Activated CD4-positive, alpha-beta memory T cell treated with anti-CD3 and anti-CD28 coated beads, Interleukin-2, amount 10 ng/mL, durations not matched to agents 7 days and 5 days (primary cell): ENCODE results near the gene PHF10. TPM values are rescaled to one million over a fixed set of nuclear protein-coding genes. Genes with fewer than 3 reads are reported as not detected.
"Not testable (repeated sequence)": the region's sequence is repeated elsewhere in the genome, so short reads cannot be mapped to it uniquely, and the experiment has no call there.

Experiments used
- CTCF ChIA-PET: fragments of 350-600 bp; sonication (Branson Sonifier 250); formaldehyde crosslinking; loops from one replicate; lab custom pipeline; 2021; ENCODE audit warnings: antibody characterized with exemption, inconsistent platforms; lab: Charles Lee
- POLR2A ChIA-PET: fragments of 350-600 bp; sonication (Branson Sonifier 250); formaldehyde crosslinking; loops from one replicate; lab custom pipeline; 2021; ENCODE audit warnings: antibody characterized with exemption; lab: Charles Lee
- DNase-seq: peaks from one replicate; pipeline ENCODE4 v3.0.0-alpha.2; 2020
- H3K27ac Mint-ChIP-seq: one replicate; pipeline ENCODE4 v1.8.0; 2021; ENCODE audit warnings: mild to moderate bottlenecking, mixed read lengths
- H3K27me3 Mint-ChIP-seq: one replicate; pipeline ENCODE4 v1.8.0; 2021; ENCODE audit warnings: mixed read lengths
- H3K36me3 Mint-ChIP-seq: one replicate; pipeline ENCODE4 v1.8.0; 2021; ENCODE audit warnings: low read depth, mixed read lengths
- H3K4me1 Mint-ChIP-seq: one replicate; pipeline ENCODE4 v1.8.0; 2021; ENCODE audit warnings: mixed read lengths
- H3K4me3 Mint-ChIP-seq: one replicate; pipeline ENCODE4 v1.8.0; 2021; ENCODE audit warnings: mild to moderate bottlenecking, mixed read lengths
- H3K9me3 Mint-ChIP-seq: one replicate; pipeline ENCODE4 v1.8.0; 2021; ENCODE audit warnings: mixed read lengths
- total RNA-seq, 2 experiments: library from RNA; stranded (reverse); gene quantifications; one replicate each; pipeline ENCODE4 v1.2.3, GENCODE V29; 2021

Gene PHF10
- 10 to 100 TPM; 59.9 to 63.6 TPM for total RNA-seq

DNA sequence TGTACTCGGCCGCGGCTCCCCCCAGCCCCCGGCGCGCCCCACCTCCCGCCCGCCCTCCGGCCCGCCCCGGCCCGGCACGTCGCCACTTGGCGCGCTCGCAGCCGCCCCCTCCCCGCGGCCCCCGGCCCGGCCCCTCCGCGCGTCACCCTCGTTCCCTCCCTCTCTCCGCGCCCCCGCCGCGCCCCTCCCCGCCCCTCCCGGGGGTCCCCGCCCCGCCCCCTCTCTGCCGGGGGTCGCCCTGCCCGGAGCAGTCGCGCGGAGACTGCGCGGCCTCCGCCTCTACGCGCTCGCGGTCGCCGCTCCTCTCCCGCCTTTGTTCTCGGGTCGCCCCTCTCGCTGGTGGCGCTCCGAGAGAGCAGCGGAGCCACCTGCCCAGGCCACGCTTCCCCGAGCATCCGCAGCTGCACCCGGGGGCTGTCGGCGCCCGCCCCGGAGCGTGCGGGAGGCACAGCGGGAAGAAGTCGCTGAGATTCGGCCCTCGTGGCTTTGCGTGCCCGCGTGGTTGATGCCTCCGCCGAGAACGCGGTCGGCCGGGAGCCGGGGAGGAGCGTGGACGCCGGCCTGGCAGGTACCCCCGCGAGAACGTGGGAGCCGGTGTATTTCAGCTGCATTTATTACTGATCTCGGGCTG, at the start of gene PHF10:
TSS of gene PHF10 (minus strand) at position 7 of the 631 bp plus-strand sequence. CDS start 569 bp downstream, outside the sequence.
- peak; percentile 53 for DNase-seq
- peaks cover 2% of the 10 kb centered on the region for H3K27me3 Mint-ChIP-seq
- peaks cover 11% of the 10 kb centered on the region for H3K36me3 Mint-ChIP-seq
- peaks cover 36% of the 10 kb centered on the region for H3K4me1 Mint-ChIP-seq
- H3K4me3 Mint-ChIP-seq: peak within 1 kb of the TSS; percentile 85
- CTCF ChIA-PET: interaction anchor here (1.1 to 1.5 kb wide), 2 partner anchors 9 to 31 kb away, joined by 3 read pairs; no protein-coding TSS in a partner anchor
- H3K9me3 Mint-ChIP-seq: no peaks in the 10 kb centered on the region
- POLR2A ChIA-PET: interaction anchor here (0.8 to 7.1 kb wide), 6 partner anchors 10 to 829 kb away, joined by 3 to 135 read pairs (median 14); partner anchors contain the start of genes C6orf120, DYNLT2, ERMARD and PSMB1
- peak within 1 kb of the TSS; percentile 95 for H3K27ac Mint-ChIP-seq

DNA sequence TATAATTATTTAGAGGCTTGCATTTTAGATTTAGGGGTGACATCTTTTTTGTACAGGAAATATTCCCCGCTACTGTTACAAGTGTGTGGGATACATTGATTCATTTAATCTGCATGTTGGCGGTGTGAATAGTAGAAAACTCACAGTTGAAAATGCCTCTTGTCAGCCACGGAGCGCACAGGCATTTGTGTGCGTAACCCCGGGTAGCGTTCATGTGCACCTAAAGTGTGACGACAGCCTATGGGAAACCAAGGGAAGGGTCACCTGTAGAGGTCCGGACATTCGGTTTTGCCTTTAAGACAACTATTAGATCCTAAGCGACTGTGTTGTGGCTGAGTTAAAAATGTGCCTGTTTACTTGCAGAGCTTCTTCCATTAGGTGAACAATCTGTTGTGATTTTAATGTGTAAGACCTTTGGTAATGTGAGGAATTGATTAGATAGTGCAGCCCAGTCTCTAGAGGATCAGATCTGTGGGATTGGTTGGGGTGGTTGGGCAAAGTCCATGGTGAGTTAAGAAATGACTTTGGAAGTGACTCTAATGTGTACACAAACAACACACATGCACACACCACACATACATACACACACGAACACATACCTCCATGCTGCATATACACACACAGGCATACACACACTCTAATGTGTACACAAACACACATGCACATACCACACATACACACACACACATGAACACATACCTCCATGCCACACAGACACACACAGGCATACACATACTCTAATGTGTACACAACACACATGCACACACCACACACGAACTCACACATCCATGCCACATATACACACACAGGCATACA, 42.8 kb upstream of the PHF10 start:
- Mint-ChIP-seq H3K36me3 (peaks cover 45% of the 10 kb centered on the region), H3K4me3 (no peak overlapping the region), H3K27me3 (no peaks in the 10 kb centered on the region), H3K27ac (no peak overlapping the region), H3K9me3 (no peaks in the 10 kb centered on the region), H3K4me1 (no peaks in the 10 kb centered on the region)
- DNase-seq: no peak
- POLR2A ChIA-PET: interaction anchor here (0.6 kb wide), 1 partner anchor 519 kb away, joined by 3 read pairs; no protein-coding TSS in a partner anchor
- CTCF ChIA-PET: interaction anchor here (2.0 kb wide), 1 partner anchor 23 kb away, joined by 6 read pairs; no protein-coding TSS in a partner anchor

DNA sequence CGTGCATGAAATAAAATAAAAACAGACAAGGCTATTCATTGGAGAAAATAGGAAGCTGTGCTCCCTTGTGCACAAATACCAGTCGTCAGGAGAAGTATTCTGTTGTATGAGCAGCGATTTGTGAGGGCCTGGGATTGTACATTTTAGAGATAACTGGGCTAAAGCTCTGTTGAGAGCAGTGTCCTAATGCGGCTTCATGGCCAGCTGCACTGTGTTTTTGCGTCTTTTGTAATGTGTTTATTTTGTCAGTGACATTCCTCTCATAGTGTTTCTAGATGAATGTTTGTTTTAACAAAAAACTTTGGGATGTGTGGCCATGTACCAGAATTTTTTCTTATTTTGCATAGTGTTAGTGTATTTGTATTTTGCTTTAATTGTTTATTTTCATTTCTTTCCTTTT, 41.9 kb upstream of the PHF10 start:
- DNase-seq: no peak
- H3K36me3 Mint-ChIP-seq: peaks cover 46% of the 10 kb centered on the region
- H3K9me3 Mint-ChIP-seq: no peaks in the 10 kb centered on the region
- POLR2A ChIA-PET: no interaction called here
- no peak overlapping the region for H3K27ac Mint-ChIP-seq
- no peaks in the 10 kb centered on the region for H3K27me3 Mint-ChIP-seq
- H3K4me1 Mint-ChIP-seq: no peaks in the 10 kb centered on the region
- H3K4me3 Mint-ChIP-seq: no peak overlapping the region
- CTCF ChIA-PET: interaction anchor here (2.0 kb wide), 1 partner anchor 24 kb away, joined by 6 read pairs; no protein-coding TSS in a partner anchor

DNA sequence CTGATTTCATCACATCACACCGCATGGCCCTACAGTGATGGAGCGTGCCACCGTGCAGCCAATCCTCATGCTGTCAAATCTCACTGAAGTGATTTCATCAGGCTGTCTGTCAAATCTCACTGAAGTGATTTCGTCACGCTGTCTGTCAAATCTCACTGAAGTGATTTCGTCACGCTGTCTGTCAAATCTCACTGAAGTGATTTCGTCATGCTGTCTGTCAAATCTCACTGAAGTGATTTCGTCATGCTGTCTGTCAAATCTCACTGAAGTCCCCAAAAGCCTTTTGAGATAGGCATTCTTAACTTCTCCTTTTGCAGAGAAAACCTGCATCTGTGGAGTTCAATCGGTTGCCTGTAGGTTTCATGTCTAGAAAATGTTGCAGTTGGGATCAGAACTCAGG, 41.5 kb upstream of the PHF10 start:
- ChIA-PET POLR2A (interaction anchor here (1.2 kb wide), 1 partner anchor 14 kb away, joined by 3 read pairs; the partner anchor contains the start of gene ERMARD), CTCF (interaction anchor here (1.0 to 2.0 kb wide), 2 partner anchors 23 to 25 kb away, joined by 3 to 6 read pairs; no protein-coding TSS in a partner anchor)
- H3K27me3 Mint-ChIP-seq, H3K9me3 Mint-ChIP-seq, H3K4me1 Mint-ChIP-seq, H3K4me3 Mint-ChIP-seq, H3K27ac Mint-ChIP-seq, DNase-seq: not testable (repeated sequence)
- peaks cover 49% of the 10 kb centered on the region for H3K36me3 Mint-ChIP-seq

DNA sequence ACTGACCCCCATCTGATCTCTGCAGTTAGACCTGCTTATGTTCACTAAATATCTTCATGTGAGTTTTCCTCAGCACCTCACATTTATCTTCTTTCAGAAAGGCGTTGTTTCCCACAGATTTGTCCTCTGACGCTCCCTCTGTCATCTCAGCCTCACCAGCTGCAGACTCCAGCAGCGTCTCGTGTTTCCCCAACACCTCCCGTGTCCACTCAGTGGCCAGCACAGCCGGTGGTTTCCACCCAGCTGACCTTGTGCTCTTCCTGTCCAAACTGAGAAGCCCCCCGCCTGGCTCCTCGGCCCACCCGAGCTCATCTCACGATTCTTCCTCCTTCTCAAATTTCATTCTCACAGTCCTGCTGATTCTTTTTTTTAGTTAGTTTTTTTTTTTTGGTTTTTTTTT, 39.6 kb upstream of the PHF10 start:
- ChIA-PET POLR2A (no interaction called here), CTCF (interaction anchor here (1.1 kb wide), 1 partner anchor 26 kb away, joined by 4 read pairs; no protein-coding TSS in a partner anchor)
- DNase-seq: no peak
- Mint-ChIP-seq H3K27me3 (no peaks in the 10 kb centered on the region), H3K27ac (no peak overlapping the region), H3K36me3 (peaks cover 62% of the 10 kb centered on the region), H3K9me3 (no peaks in the 10 kb centered on the region), H3K4me1 (no peaks in the 10 kb centered on the region), H3K4me3 (no peak overlapping the region)

DNA sequence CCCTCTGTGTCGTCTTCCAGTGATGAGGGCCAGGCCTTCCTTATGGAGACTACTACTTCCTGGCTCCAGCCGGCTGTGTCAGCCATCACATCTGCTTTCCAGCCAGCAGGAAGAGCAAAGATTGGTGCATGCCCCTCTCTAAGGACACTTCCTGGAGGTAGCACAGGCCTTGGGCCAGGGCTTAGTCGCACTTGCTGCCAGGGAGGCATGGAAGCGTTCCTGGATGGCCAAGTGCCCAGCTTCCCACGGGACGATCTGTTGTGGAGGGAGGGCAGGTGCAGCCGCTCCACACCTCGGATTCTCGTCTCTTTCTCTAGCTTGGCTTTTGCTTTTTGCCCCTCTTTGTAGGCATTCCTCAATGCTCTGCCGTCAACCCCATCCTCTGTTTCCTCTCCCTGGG, 39.0 kb upstream of the PHF10 start:
- CTCF ChIA-PET: no interaction called here
- Mint-ChIP-seq H3K4me1 (no peaks in the 10 kb centered on the region), H3K9me3 (no peaks in the 10 kb centered on the region), H3K36me3 (peaks cover 66% of the 10 kb centered on the region), H3K27ac (no peak overlapping the region), H3K27me3 (no peaks in the 10 kb centered on the region), H3K4me3 (no peak overlapping the region)
- DNase-seq: no peak
- POLR2A ChIA-PET: interaction anchor here (2.6 kb wide), 1 partner anchor 12 kb away, joined by 12 read pairs; the partner anchor contains the start of genes DYNLT2 and ERMARD

DNA sequence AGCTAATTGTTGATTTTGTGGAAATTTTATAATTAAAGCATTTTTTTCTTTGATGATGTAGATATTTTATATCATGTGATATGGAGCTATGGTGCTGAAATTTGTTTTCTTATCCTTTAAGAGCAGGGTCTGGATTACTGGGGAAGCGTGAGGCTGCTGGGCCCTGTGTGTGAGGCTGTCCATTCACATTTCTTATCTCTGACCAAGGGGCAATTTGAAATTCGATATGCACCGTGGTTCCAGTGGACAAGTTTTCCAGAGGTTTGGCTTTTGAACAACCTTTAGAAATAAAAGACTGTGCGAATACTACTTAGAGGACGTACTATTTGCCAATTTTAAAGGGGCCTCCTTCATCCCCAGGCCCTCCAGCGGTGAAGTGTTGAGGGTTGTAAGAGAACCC, 30.9 kb upstream of the PHF10 start:
- Mint-ChIP-seq H3K4me1 (peaks cover 23% of the 10 kb centered on the region), H3K9me3 (no peaks in the 10 kb centered on the region), H3K4me3 (no peak overlapping the region), H3K27me3 (no peaks in the 10 kb centered on the region), H3K36me3 (peaks cover 45% of the 10 kb centered on the region), H3K27ac (no peak overlapping the region)
- no peak for DNase-seq
- POLR2A ChIA-PET: interaction anchor here (2.5 kb wide), 1 partner anchor 53 kb away, joined by 7 read pairs; the partner anchor contains the start of gene C6orf120
- CTCF ChIA-PET: interaction anchor here (0.9 to 1.8 kb wide), 3 partner anchors 30 to 36 kb away, joined by 3 to 4 read pairs (median 4); no protein-coding TSS in a partner anchor

DNA sequence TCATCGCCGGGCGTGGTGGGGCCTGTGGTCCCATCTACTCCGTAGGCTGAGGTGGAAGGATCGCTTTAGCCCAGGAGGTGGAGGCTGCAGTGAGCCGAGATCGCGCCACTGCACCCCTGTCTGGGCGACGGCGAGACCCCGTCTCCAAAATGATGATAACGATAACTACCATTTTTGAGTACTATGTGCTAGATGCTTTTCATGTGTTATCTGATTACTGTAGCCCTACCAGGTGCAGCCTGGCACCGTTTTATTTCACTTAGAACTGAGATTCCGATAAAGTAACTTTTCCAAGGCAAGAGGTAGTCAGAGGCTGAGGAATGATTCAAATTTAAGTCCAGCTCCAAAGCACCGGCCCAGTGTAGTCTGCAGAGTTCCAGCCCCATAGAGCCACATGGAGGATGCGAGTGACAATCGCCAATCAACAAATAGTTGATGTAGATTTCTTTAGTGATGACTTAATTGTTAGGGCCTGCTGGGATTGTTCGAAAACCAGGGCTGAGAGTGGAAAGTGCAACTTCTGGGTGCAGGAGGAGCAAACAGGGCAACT, 27.8 kb upstream of the PHF10 start:
- Mint-ChIP-seq H3K27ac (peak overlapping the region; percentile 88), H3K27me3 (no peaks in the 10 kb centered on the region), H3K9me3 (no peaks in the 10 kb centered on the region), H3K4me1 (peaks cover 32% of the 10 kb centered on the region), H3K36me3 (peaks cover 31% of the 10 kb centered on the region), H3K4me3 (peak overlapping the region; percentile 98)
- ChIA-PET POLR2A (interaction anchor here (0.6 to 8.8 kb wide), 22 partner anchors 10 to 859 kb away, joined by 3 to 111 read pairs (median 4); partner anchors contain the start of genes C6orf120, PDCD2, PHF10 and PSMB1), CTCF (interaction anchor here (1.2 to 2.3 kb wide), 3 partner anchors 38 to 800 kb away, joined by 3 to 10 read pairs (median 3); no protein-coding TSS in a partner anchor)
- DNase-seq: no peak

DNA sequence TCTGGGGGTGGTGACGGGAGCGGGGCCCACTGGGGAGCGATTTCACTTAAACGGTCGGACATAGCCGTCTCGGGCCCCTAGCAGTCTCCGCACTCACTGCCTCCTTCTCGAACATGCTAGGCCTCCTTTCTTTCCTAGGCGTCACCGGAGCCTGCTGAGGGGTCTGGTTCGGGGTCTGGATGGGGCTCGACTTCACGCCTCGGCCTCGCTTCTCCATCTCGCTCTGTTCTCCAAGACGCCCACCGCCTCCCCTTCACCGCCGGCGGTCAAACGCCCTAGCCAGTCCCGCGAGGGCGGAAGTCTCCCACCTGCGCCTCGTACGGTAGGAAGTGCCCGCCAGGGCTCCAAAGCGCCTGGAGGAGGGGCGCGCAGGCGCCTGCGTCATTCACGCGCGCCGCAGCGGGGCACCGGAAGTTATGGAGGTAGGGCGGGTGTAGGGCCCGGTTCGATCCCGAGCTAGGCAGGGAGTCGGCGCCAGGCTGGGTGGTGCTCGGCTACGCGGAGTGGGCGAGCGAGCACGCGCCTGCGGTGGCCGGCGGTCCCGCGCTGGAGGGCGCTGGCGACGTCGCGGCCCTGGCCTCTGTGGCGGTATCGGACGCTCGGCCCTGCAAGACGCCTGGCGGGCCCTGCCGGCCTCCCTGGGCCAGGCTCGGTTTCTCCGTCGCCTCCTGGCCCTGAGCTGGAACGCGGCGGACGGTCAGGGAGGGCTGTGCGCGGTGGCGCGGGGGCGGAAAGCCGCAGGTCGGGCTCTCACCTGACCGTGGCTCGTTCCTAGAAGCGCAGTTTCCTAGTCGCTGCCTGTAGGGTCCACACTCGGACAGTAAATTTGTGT, 27.2 kb upstream of the PHF10 start, which contains the start of the genes DYNLT2 and ERMARD:
TSS of gene DYNLT2 (minus strand) at position 331 of the 832 bp plus-strand sequence. CDS start at position 217, 114 bp downstream.
TSS of gene ERMARD (plus strand) at position 381 of the 832 bp plus-strand sequence. CDS start at position 417, 36 bp downstream.
- Mint-ChIP-seq H3K4me3 (peak within 1 kb of the TSS; percentile 98), H3K4me1 (peaks cover 32% of the 10 kb centered on the region), H3K27ac (peak within 1 kb of the TSS; percentile 95), H3K27me3 (no peaks in the 10 kb centered on the region), H3K9me3 (no peaks in the 10 kb centered on the region), H3K36me3 (peaks cover 27% of the 10 kb centered on the region)
- DNase-seq: peak; percentile 95
- ChIA-PET CTCF (interaction anchor here (0.8 to 2.3 kb wide), 4 partner anchors 39 to 801 kb away, joined by 3 to 10 read pairs (median 3); no protein-coding TSS in a partner anchor), POLR2A (interaction anchor here (0.6 to 8.8 kb wide), 21 partner anchors 10 to 859 kb away, joined by 3 to 111 read pairs (median 4); partner anchors contain the start of genes C6orf120, PDCD2, PHF10 and PSMB1)

DNA sequence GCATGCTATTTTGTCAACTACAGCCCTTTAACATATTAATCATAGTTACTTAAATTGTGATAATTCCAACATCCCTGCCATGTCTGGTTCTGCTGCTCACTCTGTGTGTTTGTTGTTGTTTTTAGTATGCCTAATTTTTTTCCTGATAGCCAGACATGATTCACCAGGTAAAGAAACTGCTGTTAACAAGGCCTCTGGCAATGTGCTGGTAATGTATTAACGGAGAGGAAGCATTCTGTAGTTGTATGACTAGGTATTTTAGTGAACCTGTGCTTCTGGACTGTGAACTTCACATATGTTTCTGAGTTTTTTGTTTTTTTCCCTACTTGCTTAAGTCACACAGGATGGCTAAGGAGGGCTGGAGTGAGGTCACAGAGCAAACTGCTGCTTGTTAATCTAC, 22.3 kb upstream of the PHF10 start:
- H3K4me3 Mint-ChIP-seq: no peak overlapping the region
- peaks cover 16% of the 10 kb centered on the region for H3K4me1 Mint-ChIP-seq
- H3K27me3 Mint-ChIP-seq: peaks cover 6% of the 10 kb centered on the region
- no peak overlapping the region for H3K27ac Mint-ChIP-seq
- H3K9me3 Mint-ChIP-seq: peaks cover 4% of the 10 kb centered on the region
- DNase-seq: no peak
- ChIA-PET POLR2A (interaction anchor here (2.1 to 8.8 kb wide), 2 partner anchors 22 to 44 kb away, joined by 6 to 111 read pairs; partner anchors contain the start of genes C6orf120, PHF10 and WDR27), CTCF (no interaction called here)
- H3K36me3 Mint-ChIP-seq: peaks cover 19% of the 10 kb centered on the region

DNA sequence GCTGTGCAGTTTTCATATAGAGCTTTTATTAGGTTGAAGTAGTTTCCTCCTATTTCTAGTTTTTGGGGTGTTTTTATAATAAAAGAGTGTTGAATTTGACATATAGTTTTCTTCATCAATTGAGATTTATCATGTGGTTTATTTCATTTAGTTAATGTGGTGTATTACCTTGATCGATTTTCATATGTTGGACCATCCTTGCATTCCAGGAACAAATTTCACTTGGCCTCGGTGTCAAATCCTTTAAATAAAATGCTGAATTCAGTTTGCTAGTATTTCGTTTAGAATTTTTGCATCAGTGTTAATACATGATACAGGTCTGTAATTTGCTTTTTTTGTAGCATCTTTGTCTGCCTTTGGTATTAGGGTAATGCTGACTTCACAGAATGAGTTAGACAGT, 21.1 kb upstream of the PHF10 start:
- Mint-ChIP-seq H3K9me3 (peaks cover 4% of the 10 kb centered on the region), H3K4me3 (no peak overlapping the region), H3K27ac (no peak overlapping the region), H3K36me3 (peaks cover 16% of the 10 kb centered on the region), H3K27me3 (peaks cover 6% of the 10 kb centered on the region), H3K4me1 (peaks cover 11% of the 10 kb centered on the region)
- POLR2A ChIA-PET: interaction anchor here (8.8 kb wide), 1 partner anchor 21 kb away, joined by 111 read pairs; the partner anchor contains the start of gene PHF10
- no peak for DNase-seq
- CTCF ChIA-PET: interaction anchor here (1.2 kb wide), 1 partner anchor 44 kb away, joined by 3 read pairs; no protein-coding TSS in a partner anchor
